ENCODE results near the gene DENND1A.
"Not testable (repeated sequence)": the region's sequence is repeated elsewhere in the genome, so short reads cannot be mapped to it uniquely, and the experiment has no call there.

The DENND1A gene

DNA sequence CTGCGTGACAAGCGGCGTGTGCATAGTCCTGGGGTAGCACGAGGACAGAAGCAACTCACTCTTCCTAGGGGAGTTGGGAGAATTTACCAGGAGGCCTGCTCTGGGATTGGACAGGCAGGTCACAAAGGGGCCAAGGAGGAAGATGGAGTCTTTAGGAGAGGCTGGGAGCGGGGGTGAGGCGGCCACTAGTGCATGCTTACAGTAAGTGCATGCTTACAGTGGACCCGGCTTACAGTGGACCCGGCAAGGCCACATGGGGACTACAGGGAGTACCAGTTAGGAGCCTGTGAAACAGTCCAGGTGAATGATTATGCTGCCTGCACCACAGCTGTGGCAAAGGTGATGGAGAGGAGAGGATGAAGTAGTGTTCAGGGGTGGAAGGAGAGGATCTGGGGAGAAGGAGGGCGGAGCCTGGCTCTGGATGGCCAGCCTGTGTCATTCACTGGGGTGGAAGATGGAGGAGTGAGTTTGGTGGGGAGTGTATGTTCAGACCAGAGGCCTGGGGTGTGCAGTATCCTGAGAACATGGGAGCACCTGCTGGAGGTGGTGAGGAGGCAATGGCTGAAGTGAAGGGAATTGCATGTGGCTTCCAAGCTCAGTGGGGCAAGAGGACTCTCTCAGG lies 495.2 kb downstream of the DENND1A start:
- CTCF ChIA-PET: interaction anchor here (1.0 kb wide), 1 partner anchor 8 kb away, joined by 3 read pairs; no protein-coding TSS in a partner anchor
- TF ChIP-seq BHLHE40 (IDR thresholded peaks at IDR 0.05; ENCODE audit: borderline replicate concordance) (no peak), CTBP1 (IDR thresholded peaks at IDR 0.05; ENCODE audit: borderline replicate concordance) (no peak), SP1 (IDR thresholded peaks at IDR 0.05) (no peak), LEF1 (IDR thresholded peaks at IDR 0.05; ENCODE audit: borderline replicate concordance) (no peak), FOXM1 (IDR thresholded peaks at IDR 0.05; ENCODE audit: borderline replicate concordance) (no peak), ELF4 (IDR thresholded peaks at IDR 0.05) (no peak), TARDBP (IDR thresholded peaks at IDR 0.05) (no peak), NFRKB (IDR thresholded peaks at IDR 0.05) (no peak), FOXK2 (IDR thresholded peaks at IDR 0.05) (no peak), ARNT (IDR thresholded peaks at IDR 0.05) (no peak), ZNF384 (IDR thresholded peaks at IDR 0.05) (no peak), FOXA1 (IDR thresholded peaks at IDR 0.05) (no peak), HDGF (IDR thresholded peaks at IDR 0.05; ENCODE audit: borderline replicate concordance) (no peak), L3MBTL2 (conservative IDR thresholded peaks at IDR 0.05) (no peak), SUZ12 (IDR thresholded peaks at IDR 0.05) (no peak)
- TF ChIP-seq, protein P1, sequence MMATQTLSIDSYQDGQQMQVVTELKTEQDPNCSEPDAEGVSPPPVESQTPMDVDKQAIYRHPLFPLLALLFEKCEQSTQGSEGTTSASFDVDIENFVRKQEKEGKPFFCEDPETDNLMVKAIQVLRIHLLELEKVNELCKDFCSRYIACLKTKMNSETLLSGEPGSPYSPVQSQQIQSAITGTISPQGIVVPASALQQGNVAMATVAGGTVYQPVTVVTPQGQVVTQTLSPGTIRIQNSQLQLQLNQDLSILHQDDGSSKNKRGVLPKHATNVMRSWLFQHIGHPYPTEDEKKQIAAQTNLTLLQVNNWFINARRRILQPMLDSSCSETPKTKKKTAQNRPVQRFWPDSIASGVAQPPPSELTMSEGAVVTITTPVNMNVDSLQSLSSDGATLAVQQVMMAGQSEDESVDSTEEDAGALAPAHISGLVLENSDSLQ (IDR thresholded peaks at IDR 0.05): no peak
- peak; percentile 54 for DNase-seq (ENCODE audit: extremely low spot score)
- POLR2A ChIA-PET: no interaction called here

DNA sequence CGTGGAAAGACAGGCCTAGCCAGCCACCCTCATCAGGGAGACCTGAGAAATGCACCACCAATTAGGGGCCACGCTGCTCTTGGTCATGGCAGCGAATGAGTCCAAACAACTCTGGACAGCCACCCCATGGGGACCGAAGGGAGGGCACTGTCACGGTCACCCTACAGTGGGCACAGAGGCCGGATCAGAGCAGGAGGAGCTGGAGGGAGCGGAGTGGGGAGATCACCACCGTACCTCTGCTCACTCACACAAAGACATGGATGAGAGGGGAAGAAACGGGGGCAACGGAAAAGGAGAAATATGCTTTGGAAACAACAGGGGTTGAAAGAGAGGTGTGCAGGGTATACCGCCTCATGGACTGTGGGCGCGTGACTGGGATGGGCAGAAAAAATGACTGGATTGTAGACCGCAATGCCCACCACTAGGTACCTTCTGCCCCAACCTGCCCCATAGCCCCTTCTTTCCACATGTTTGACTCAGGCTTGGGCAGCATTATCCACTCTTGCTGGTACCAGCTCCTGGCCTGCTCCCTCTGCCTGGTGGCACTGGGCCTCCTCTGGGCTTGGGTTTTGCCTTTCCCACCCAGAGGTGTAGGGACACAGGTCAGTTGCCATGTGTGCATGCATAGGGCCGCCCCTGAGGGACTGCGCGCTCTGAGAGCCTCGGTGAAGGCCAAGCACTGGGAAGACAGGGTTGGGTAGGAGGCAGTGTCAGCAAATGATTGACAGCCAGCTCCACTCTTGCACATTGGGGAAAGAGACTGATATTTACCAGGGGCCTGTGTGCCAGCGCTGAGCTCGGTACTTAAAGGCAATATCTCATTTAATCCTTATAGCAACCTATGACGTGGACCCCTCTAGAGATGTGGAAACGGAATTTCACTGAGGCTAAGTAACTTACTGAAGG lies 497.3 kb downstream of the DENND1A start:
- POLR2A ChIA-PET: no interaction called here
- CTCF ChIA-PET: interaction anchor here (1.1 kb wide), 1 partner anchor 23 kb away, joined by 3 read pairs; no protein-coding TSS in a partner anchor
- TF ChIP-seq BHLHE40 (IDR thresholded peaks at IDR 0.05; ENCODE audit: borderline replicate concordance) (no peak), SUZ12 (IDR thresholded peaks at IDR 0.05) (no peak), LEF1 (IDR thresholded peaks at IDR 0.05; ENCODE audit: borderline replicate concordance) (no peak), ELF4 (IDR thresholded peaks at IDR 0.05) (no peak)
- TF ChIP-seq, protein P1 (IDR thresholded peaks at IDR 0.05): peak; percentile 56; the same call in 1 of the 2 replicates
- DNase-seq (ENCODE audit: extremely low spot score): no peak

DNA sequence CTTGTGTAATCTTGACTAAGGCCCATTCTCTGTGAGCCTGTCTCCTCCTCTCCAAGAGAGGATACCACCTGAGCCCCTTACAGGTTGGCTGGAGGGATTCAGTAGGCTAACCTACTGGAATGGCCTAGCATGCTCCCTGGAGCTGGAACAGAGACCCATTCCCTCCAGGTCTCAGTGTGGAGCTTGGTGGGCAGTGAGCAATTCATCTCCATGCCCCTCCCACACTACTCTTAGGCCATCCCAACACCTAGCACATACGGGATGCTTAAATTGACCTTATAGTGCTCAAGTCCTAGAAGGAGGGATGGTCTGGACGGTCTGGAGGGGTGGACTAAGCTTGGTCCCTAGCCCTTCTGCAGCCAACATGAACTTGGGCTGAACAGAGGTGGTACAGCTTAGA lies 498.3 kb downstream of the DENND1A start:
- no peak for TF ChIP-seq L3MBTL2 (conservative IDR thresholded peaks at IDR 0.05)
- no peak for TF ChIP-seq TARDBP (IDR thresholded peaks at IDR 0.05)
- no peak for TF ChIP-seq ARNT (IDR thresholded peaks at IDR 0.05)
- TF ChIP-seq, protein P1 (IDR thresholded peaks at IDR 0.05): no peak
- no peak for TF ChIP-seq NFRKB (IDR thresholded peaks at IDR 0.05)
- TF ChIP-seq FOXA1 (IDR thresholded peaks at IDR 0.05): no peak
- no peak for TF ChIP-seq FOXK2 (IDR thresholded peaks at IDR 0.05)
- ChIA-PET POLR2A (no interaction called here), CTCF (no interaction called here)
- no peak for DNase-seq (ENCODE audit: extremely low spot score)

DNA sequence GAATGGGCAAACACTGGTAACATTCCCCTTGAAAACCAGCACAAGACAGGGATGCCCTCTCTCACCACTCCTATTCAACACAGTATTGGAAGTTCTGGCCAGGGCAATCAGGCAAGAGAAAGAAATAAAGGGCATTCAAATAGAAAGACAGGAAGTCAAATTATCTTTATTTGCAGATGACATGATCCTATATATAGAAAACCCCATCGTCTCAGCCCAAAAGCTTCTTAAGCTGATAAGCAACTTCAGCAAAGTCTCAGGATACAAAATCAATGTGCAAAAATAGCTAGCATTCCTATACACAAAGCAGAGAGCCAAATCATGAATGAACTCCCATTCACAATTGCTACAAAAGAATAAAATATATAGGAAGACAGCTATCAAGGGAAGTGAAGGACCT lies 501.5 kb downstream of the DENND1A start:
- CTCF ChIA-PET; DNase-seq (ENCODE audit: extremely low spot score): not testable (repeated sequence)

DNA sequence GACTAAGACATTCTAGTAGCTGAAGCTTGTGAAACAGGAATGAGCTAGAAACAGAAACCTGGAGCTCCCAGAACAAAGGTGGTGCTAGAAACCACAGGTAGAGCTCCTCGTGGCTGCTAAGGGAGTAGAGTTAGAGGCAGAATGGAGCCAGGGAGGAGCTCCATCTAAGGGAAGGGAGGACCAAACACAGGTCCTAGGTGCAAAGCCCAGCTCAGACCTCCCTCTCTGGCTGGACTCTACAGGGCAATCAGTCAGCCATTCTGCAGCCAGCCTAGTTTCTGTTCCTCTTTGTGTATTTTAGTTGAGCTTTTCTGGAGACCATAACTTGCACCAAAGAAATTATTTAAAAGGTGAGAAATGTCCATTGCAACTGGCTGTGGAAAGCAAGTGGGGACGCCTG lies 503.5 kb downstream of the DENND1A start:
- POLR2A ChIA-PET: no interaction called here
- CTCF ChIA-PET: interaction anchor here (0.6 to 0.9 kb wide), 2 partner anchors 9 to 150 kb away, joined by 3 read pairs; no protein-coding TSS in a partner anchor
- TF ChIP-seq FOXM1 (IDR thresholded peaks at IDR 0.05; ENCODE audit: borderline replicate concordance): no peak
- TF ChIP-seq ARNT (IDR thresholded peaks at IDR 0.05): no peak
- TF ChIP-seq TARDBP (IDR thresholded peaks at IDR 0.05): no peak
- TF ChIP-seq BHLHE40 (IDR thresholded peaks at IDR 0.05; ENCODE audit: borderline replicate concordance): no peak
- TF ChIP-seq FOXA1 (IDR thresholded peaks at IDR 0.05): no peak
- no peak for TF ChIP-seq FOXK2 (IDR thresholded peaks at IDR 0.05)
- no peak for TF ChIP-seq NFRKB (IDR thresholded peaks at IDR 0.05)
- TF ChIP-seq ELF4 (IDR thresholded peaks at IDR 0.05): no peak
- TF ChIP-seq HDGF (IDR thresholded peaks at IDR 0.05; ENCODE audit: borderline replicate concordance): no peak
- TF ChIP-seq, protein P1 (IDR thresholded peaks at IDR 0.05): no peak
- TF ChIP-seq SP1 (IDR thresholded peaks at IDR 0.05): no peak
- DNase-seq (ENCODE audit: extremely low spot score): no peak

More for the DNA sequence above, 501.5 kb downstream of the DENND1A start:
- POLR2A ChIA-PET: not testable (repeated sequence)

Measured in HEK293T (cell line).